ENCODE results near the gene NKD1. TPM values are rescaled to one million over a fixed set of nuclear protein-coding genes. Genes with fewer than 3 reads are reported as not detected.

Gene NKD1
- total and polyA plus RNA-seq, 2 donors (not counting 1 experiment from before 2014, with no cell fraction given) = 0.16 to 1.9 TPM

DNA sequence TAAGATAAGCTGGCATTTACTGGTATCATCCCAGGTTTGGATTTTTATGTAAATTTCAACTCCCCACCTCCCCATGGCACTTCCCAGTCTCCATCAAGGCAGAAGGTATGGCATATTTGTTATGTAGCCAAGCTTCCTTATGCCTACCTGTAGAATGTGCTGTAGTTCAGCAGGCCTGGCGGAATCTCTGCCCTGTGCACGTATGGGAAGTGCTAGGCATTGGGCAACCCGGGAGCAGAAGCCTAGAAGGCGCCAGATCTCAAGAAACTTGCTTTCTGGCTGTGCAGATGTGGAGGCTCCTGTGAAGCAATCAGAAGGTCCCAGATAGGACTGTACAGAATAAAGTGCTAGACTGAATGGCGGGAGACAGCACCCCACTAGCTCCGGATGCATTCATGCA, 68.2 kb downstream of the NKD1 start:
- no peak for ATAC-seq (ENCODE audit: low read depth)
- H3K4me2 ChIP-seq (replicated peaks; ENCODE audit: low read depth, low read length, poor library complexity, severe bottlenecking) = no peak overlapping the region
- no peaks in the 10 kb centered on the region for H3K79me2 ChIP-seq (ENCODE audit: control insufficient read depth, insufficient read depth, low read length)
- CTCF ChIA-PET = no interaction called here
- 90% methylated on average over 4 of the region's 6 CpGs for WGBS (ENCODE audit: insufficient coverage)
- H3K27me3 ChIP-seq (replicated peaks in 1 of 4; ENCODE audit: control extremely low read depth in 1 of 4, control insufficient read depth in 3 of 4, insufficient read depth in 4 of 4, low read length in 3 of 4) = no peaks in the 10 kb centered on the region
- Mint-ChIP-seq H3K9me3 (ENCODE audit: insufficient read depth) (no peaks in the 10 kb centered on the region), H3K27ac (no peak overlapping the region), H3K4me1 (no peaks in the 10 kb centered on the region), H3K27me3 (peaks cover 9% of the 10 kb centered on the region), H3K4me3 (no peak overlapping the region)
- no peak for DNase-seq
- H3K9me3 ChIP-seq (ENCODE audit: control extremely low read depth in 1 of 3, control insufficient read depth in 2 of 3, insufficient read depth in 1 of 3, low read length in 2 of 3) = peaks cover 0 to 2% (median 0%) of the 10 kb centered on the region in 3 donors
- POLR2A ChIA-PET = no interaction called here
- TF ChIP-seq CTCF (IDR thresholded peaks at IDR 0.05) (no peak), EZH2 (IDR thresholded peaks at IDR 0.05; ENCODE audit: borderline replicate concordance, insufficient read depth, low read depth, low read length, poor library complexity, severe bottlenecking) (no peak)
- H3K4me3 ChIP-seq (ENCODE audit: control extremely low read depth in 1 of 5, extremely low read depth in 1 of 5, insufficient read depth in 1 of 5, low read depth in 2 of 5, low read length in 4 of 5) = no peak overlapping the region
- H2AFZ ChIP-seq (ENCODE audit: insufficient read depth, low read depth, low read length, poor library complexity, severe bottlenecking) = no peak overlapping the region
- H3K4me1 ChIP-seq (ENCODE audit: control insufficient read depth in 2 of 2, insufficient read depth in 2 of 2, low read length in 2 of 2) = no peaks in the 10 kb centered on the region
- no peak overlapping the region for H3K9ac ChIP-seq (ENCODE audit: low read length)
- H3K27ac ChIP-seq (ENCODE audit: low read length in 2 of 2) = no peak overlapping the region
- intact Hi-C loops (cut with micrococcal nuclease) = no loop called here
- H4K20me1 ChIP-seq (ENCODE audit: control insufficient read depth, insufficient read depth, low read length, poor library complexity, severe bottlenecking) = no peaks in the 10 kb centered on the region
- H3K36me3 ChIP-seq (replicated peaks in 1 of 2; ENCODE audit: control extremely low read depth in 1 of 2, control insufficient read depth in 1 of 2, extremely low read depth in 1 of 2, insufficient read depth in 2 of 2, low read length in 1 of 2) = no peaks in the 10 kb centered on the region

- ChIA-PET CTCF (no interaction called here), POLR2A (no interaction called here)
- Mint-ChIP-seq H3K27me3 (peaks cover 9% of the 10 kb centered on the region), H3K4me1 (no peaks in the 10 kb centered on the region), H3K27ac (no peak overlapping the region), H3K4me3 (no peak overlapping the region), H3K9me3 (ENCODE audit: insufficient read depth) (no peaks in the 10 kb centered on the region)
- Histone ChIP-seq H4K20me1 (ENCODE audit: control insufficient read depth, insufficient read depth, low read length, poor library complexity, severe bottlenecking) (no peaks in the 10 kb centered on the region), H3K4me2 (replicated peaks; ENCODE audit: low read depth, low read length, poor library complexity, severe bottlenecking) (no peak overlapping the region), H3K36me3 (replicated peaks in 1 of 2; ENCODE audit: control extremely low read depth in 1 of 2, control insufficient read depth in 1 of 2, extremely low read depth in 1 of 2, insufficient read depth in 2 of 2, low read length in 1 of 2) (no peaks in the 10 kb centered on the region), H3K9me3 (ENCODE audit: control extremely low read depth in 1 of 3, control insufficient read depth in 2 of 3, insufficient read depth in 1 of 3, low read length in 2 of 3) (peaks cover 0 to 2% (median 0%) of the 10 kb centered on the region in 3 donors), H3K4me3 (ENCODE audit: control extremely low read depth in 1 of 5, extremely low read depth in 1 of 5, insufficient read depth in 1 of 5, low read depth in 2 of 5, low read length in 4 of 5) (no peak overlapping the region), H3K27ac (ENCODE audit: low read length in 2 of 2) (no peak overlapping the region), H3K9ac (ENCODE audit: low read length) (no peak overlapping the region), H3K27me3 (replicated peaks in 1 of 4; ENCODE audit: control extremely low read depth in 1 of 4, control insufficient read depth in 3 of 4, insufficient read depth in 4 of 4, low read length in 3 of 4) (no peaks in the 10 kb centered on the region), H3K79me2 (ENCODE audit: control insufficient read depth, insufficient read depth, low read length) (no peaks in the 10 kb centered on the region), H2AFZ (ENCODE audit: insufficient read depth, low read depth, low read length, poor library complexity, severe bottlenecking) (no peak overlapping the region), H3K4me1 (ENCODE audit: control insufficient read depth in 2 of 2, insufficient read depth in 2 of 2, low read length in 2 of 2) (no peaks in the 10 kb centered on the region)
- DNase-seq = no peak
- WGBS (ENCODE audit: insufficient coverage) = 81% methylated on average over 5 of the region's 11 CpGs
- intact Hi-C loops (cut with micrococcal nuclease) = no loop called here
- ATAC-seq (ENCODE audit: low read depth) = no peak
- TF ChIP-seq EZH2 (IDR thresholded peaks at IDR 0.05; ENCODE audit: borderline replicate concordance, insufficient read depth, low read depth, low read length, poor library complexity, severe bottlenecking) (no peak), CTCF (IDR thresholded peaks at IDR 0.05) (no peak)
Observed at GRCh38 chr16:50616883-50617645, 68.9 kb downstream of the NKD1 start.
